Hepatocyte (in vitro differentiated cells): ENCODE results near the gene KIF18B. TPM values are rescaled to one million over a fixed set of nuclear protein-coding genes. Genes with fewer than 3 reads are reported as not detected.

Experiments used
- DNase-seq: peaks from one replicate; pipeline ENCODE4 v3.0.0-alpha.2; 2016; ENCODE audit warnings: low spot score
- H2AFZ ChIP-seq: fragments of 200-600 bp; sonication (generic); 2 replicates; pipeline ENCODE4 v1.6.0; 2016; ENCODE audit warnings: antibody characterized with exemption, mild to moderate bottlenecking
- H3K27ac ChIP-seq: fragments of 200-600 bp; sonication (generic); 2 replicates; pipeline ENCODE4 v1.5.1; 2016; ENCODE audit warnings: mild to moderate bottlenecking
- H3K27me3 ChIP-seq: fragments of 200-600 bp; sonication (generic); 2 replicates; pipeline ENCODE4 v1.6.1; 2016
- H3K36me3 ChIP-seq: fragments of 200-600 bp; sonication (generic); replicated peaks from 2 replicates; pipeline ENCODE4 v1.5.1; 2016; ENCODE audit warnings: low read depth; ENCODE audit not compliant: insufficient read depth
- H3K4me1 ChIP-seq: fragments of 200-600 bp; sonication (generic); 2 replicates; pipeline ENCODE4 v1.5.1; 2016; ENCODE audit warnings: mild to moderate bottlenecking, moderate library complexity; ENCODE audit not compliant: insufficient read depth
- H3K4me2 ChIP-seq: fragments of 200-600 bp; sonication (generic); 2 replicates; pipeline ENCODE4 v1.6.0; 2016
- H3K4me3 ChIP-seq: fragments of 200-600 bp; sonication (generic); 2 replicates; pipeline ENCODE4 v1.5.1; 2016; ENCODE audit warnings: mild to moderate bottlenecking
- H3K79me2 ChIP-seq: fragments of 200-600 bp; sonication (generic); 2 replicates; pipeline ENCODE4 v1.6.0; 2017; ENCODE audit warnings: mild to moderate bottlenecking
- H3K9me2 ChIP-seq: fragments of 200-600 bp; sonication (generic); replicated peaks from 2 replicates; pipeline ENCODE4 v1.6.0; 2017; ENCODE audit warnings: mild to moderate bottlenecking; ENCODE audit not compliant: insufficient read depth
- H3K9me3 ChIP-seq: fragments of 200-600 bp; sonication (generic); 2 replicates; pipeline ENCODE4 v1.5.1; 2016; ENCODE audit warnings: low read depth, mild to moderate bottlenecking
- H4K20me1 ChIP-seq: fragments of 200-600 bp; sonication (generic); 2 replicates; pipeline ENCODE4 v1.6.0; 2016; ENCODE audit warnings: mild to moderate bottlenecking; ENCODE audit not compliant: insufficient read depth, poor library complexity, severe bottlenecking
- CTCF ChIP-seq: fragments of 200-600 bp; sonication (generic); IDR thresholded peaks from 2 replicates; pipeline ENCODE4 v1.5.1; 2016; ENCODE audit warnings: antibody characterized with exemption, mild to moderate bottlenecking; ENCODE audit not compliant: poor library complexity
- EZH2 ChIP-seq: fragments of 200-600 bp; sonication (generic); IDR thresholded peaks from 2 replicates; pipeline ENCODE4 v1.6.1; 2016; ENCODE audit warnings: antibody characterized with exemption, mild to moderate bottlenecking, borderline replicate concordance
- EZH2phosphoT487 ChIP-seq: fragments of 200-600 bp; sonication (generic); IDR thresholded peaks from one replicate; pipeline ENCODE4 v1.6.1; 2018; ENCODE audit warnings: antibody characterized with exemption, mild to moderate bottlenecking, low read depth, moderate library complexity; ENCODE audit not compliant: unreplicated experiment, severe bottlenecking
- WGBS: methylation state at CpG from one replicate; pipeline ENCODE4 v1.1.6; 2016; ENCODE audit warnings: low lambda C conversion rate; ENCODE audit errors: missing lambda C conversion rate; 5-methylcytosine and 5-hydroxymethylcytosine counted together
- polyA plus RNA-seq: library from polyadenylated mRNA; unstranded; fragments of >200 nt; fragmentation: Nextera tagmentation; extraction: Ambion mirVana; gene quantifications from 2 replicates; pipeline ENCODE4 v1.2.1, GENCODE V29; 2016
- total RNA-seq: library from RNA; depleted of rRNA; stranded (reverse); fragments of >200 nt; gene quantifications from 2 replicates; pipeline ENCODE4 v1.2.3, GENCODE V29; 2014

The KIF18B gene
- total and polyA plus RNA-seq, 2 experiments from 2014 or later, result 1.8 to 4.3 TPM

GRCh38 chr17:44906763-44907728 lies 40.5 kb downstream of the KIF18B start:
- Histone ChIP-seq H3K4me3 (no peak overlapping the region), H3K4me1 (peaks cover 21% of the 10 kb centered on the region), H3K36me3 (no peaks in the 10 kb centered on the region), H3K27ac (no peak overlapping the region), H3K4me2 (no peak overlapping the region), H3K9me2 (no peaks in the 10 kb centered on the region), H4K20me1 (no peaks in the 10 kb centered on the region), H2AFZ (no peak overlapping the region), H3K27me3 (peaks cover 4% of the 10 kb centered on the region), H3K9me3 (no peaks in the 10 kb centered on the region), H3K79me2 (no peaks in the 10 kb centered on the region)
- no peak for DNase-seq
- no peak for TF ChIP-seq EZH2
- TF ChIP-seq CTCF, result no peak
- no peak for TF ChIP-seq EZH2phosphoT487
- 80% methylated on average over 18 of the region's 18 CpGs for WGBS

DNA sequence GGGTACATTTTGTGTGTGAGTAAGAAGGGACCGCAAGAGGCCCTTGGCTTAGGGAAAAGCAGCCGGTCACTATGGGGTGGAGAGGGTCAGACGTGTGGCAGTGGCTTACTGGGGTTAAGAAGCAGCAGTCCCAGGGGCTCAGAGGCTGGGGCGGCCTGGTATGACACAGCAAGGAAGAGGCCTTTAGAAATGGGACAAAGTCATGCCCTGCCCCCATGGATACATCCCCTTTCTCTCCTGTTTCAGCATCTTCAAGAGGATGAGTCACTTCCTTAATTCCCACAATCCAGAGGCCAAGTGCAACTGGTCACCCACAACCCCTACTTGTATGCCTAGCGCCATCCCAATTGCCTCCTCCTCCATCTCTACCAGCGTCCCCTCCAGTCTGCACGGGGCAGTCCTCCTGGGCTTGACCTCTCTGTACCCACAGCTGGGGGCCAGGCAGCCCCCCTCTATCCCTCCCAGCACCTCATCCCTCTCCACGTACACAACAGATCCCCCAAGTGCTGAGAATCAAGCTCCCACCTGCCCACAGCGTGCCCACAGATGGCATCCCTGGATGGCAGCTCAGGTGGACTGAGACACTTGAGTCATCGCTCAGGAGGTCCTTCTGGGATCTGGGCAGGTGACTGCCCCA lies 41.4 kb downstream of the KIF18B start:
- peak overlapping the region; percentile 86 for H3K27ac ChIP-seq
- TF ChIP-seq CTCF (no peak), EZH2phosphoT487 (no peak), EZH2 (no peak)

DNA sequence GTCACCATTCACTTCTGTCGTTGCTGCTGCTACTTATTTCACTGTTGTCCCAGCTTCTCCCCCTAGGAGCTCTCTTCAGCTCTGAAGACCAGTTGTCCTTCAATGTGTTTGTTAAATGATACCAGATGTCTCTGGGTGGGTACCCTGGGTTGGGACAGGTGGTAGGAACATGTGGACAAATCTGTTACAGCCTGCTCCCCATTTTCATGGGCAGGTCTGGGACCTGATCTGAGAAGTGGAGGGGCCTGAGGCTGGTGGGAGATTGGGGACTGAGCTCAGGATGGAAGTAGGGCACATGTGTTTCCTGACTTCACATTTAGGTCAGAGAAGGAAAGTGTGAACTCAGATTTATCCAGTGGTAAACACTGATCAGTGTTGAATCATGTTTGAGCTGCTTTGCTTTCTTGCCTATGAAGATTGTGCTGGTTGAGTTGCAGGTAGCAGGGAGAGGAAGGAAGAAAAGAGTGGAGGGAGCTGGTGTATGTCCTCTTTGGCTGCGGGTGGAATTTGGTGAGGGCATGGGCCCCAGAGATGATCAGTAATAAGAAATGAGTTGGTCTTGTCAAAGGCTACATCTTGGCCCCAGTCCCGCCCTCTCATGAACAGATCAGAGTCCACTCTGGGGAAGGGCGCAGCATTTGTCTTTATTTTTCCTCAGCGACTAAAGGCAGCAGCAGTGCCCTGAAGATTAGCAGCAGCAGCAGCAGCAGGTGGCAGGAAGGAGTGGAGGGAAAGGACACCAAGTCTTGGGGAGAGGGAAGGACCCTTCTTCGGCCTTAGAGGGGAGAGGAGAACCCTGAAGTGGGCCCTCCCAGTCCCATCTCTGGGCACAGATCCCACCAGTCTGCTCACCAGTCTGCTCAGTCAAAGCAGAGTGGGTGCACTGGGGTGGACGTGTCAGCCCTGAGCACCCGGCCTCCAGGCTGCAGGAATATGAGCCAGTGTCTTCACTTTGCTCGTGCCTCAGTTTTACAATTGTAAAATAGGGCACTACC lies 42.3 kb downstream of the KIF18B start:
- no peak for TF ChIP-seq EZH2phosphoT487
- TF ChIP-seq EZH2, result no peak
- no peak for TF ChIP-seq CTCF
- H3K79me2 ChIP-seq, result no peaks in the 10 kb centered on the region
- no peaks in the 10 kb centered on the region for H3K9me3 ChIP-seq
- no peak overlapping the region for H3K4me3 ChIP-seq
- H3K4me2 ChIP-seq, result peak overlapping the region; percentile 60
- H2AFZ ChIP-seq, result no peak overlapping the region
- no peaks in the 10 kb centered on the region for H4K20me1 ChIP-seq
- peak overlapping the region; percentile 86 for H3K27ac ChIP-seq
- peaks cover 14% of the 10 kb centered on the region for H3K4me1 ChIP-seq
- peak; percentile 56 for DNase-seq
- H3K36me3 ChIP-seq, result no peaks in the 10 kb centered on the region
- no peaks in the 10 kb centered on the region for H3K27me3 ChIP-seq
- WGBS, result 77% methylated on average over 9 of the region's 9 CpGs
- H3K9me2 ChIP-seq, result no peaks in the 10 kb centered on the region

More for the DNA sequence above, 41.4 kb downstream of the KIF18B start:
- DNase-seq, result no peak
- WGBS, result 89% methylated on average over 10 of the region's 10 CpGs
- Histone ChIP-seq H3K9me2 (no peaks in the 10 kb centered on the region), H3K4me3 (no peak overlapping the region), H3K4me1 (peaks cover 15% of the 10 kb centered on the region), H3K9me3 (no peaks in the 10 kb centered on the region), H3K4me2 (peak overlapping the region; percentile 60), H4K20me1 (no peaks in the 10 kb centered on the region), H3K27me3 (no peaks in the 10 kb centered on the region), H3K36me3 (no peaks in the 10 kb centered on the region), H3K79me2 (no peaks in the 10 kb centered on the region), H2AFZ (no peak overlapping the region)
